Loucy (cell line): Measurements from ENCODE around the gene NRXN3.

ENCODE experiments used
- H2AFZ ChIP-seq: fragments of 200-600 bp; sonication (generic); 2 replicates; pipeline ENCODE4 v1.6.0; 2016; ENCODE audit warnings: antibody characterized with exemption, mild to moderate bottlenecking, low read length, moderate library complexity
- H3F3A ChIP-seq: fragments of 200-600 bp; 2 replicates; pipeline ENCODE4 v1.6.0; 2016; ENCODE audit warnings: antibody characterized with exemption, low read depth, mild to moderate bottlenecking
- H3K27me3 ChIP-seq: fragments of 200-600 bp; sonication (generic); 2 replicates; pipeline ENCODE4 v1.6.1; 2014; ENCODE audit warnings: low read length, mild to moderate bottlenecking; ENCODE audit not compliant: insufficient read depth, poor library complexity, severe bottlenecking
- H3K36me3 ChIP-seq: fragments of 200-600 bp; sonication (generic); 2 replicates; pipeline ENCODE4 v1.6.1; 2016; ENCODE audit warnings: low read length; ENCODE audit not compliant: insufficient read depth
- H3K4me1 ChIP-seq: fragments of 200-600 bp; sonication (generic); 2 replicates; pipeline ENCODE4 v1.5.1; 2014; ENCODE audit warnings: low read length, mild to moderate bottlenecking; ENCODE audit not compliant: insufficient read depth, poor library complexity, severe bottlenecking
- H3K4me2 ChIP-seq: fragments of 200-600 bp; sonication (generic); 2 replicates; pipeline ENCODE4 v1.6.0; 2014; ENCODE audit warnings: antibody characterized with exemption, low read length, low read depth, mild to moderate bottlenecking; ENCODE audit not compliant: poor library complexity, severe bottlenecking
- H3K4me3 ChIP-seq: fragments of 200-600 bp; sonication (generic); 2 replicates; pipeline ENCODE4 v1.5.1; 2014; ENCODE audit warnings: low read length, mild to moderate bottlenecking, mixed read lengths; ENCODE audit not compliant: poor library complexity, severe bottlenecking
- H3K79me2 ChIP-seq: fragments of 200-600 bp; sonication (generic); 2 replicates; pipeline ENCODE4 v1.6.1; 2014; ENCODE audit warnings: low read length; ENCODE audit not compliant: insufficient read depth
- H3K9ac ChIP-seq: fragments of 200-600 bp; sonication (generic); 2 replicates; pipeline ENCODE4 v1.6.0; 2014; ENCODE audit warnings: mild to moderate bottlenecking, low read depth, low read length, moderate library complexity; ENCODE audit not compliant: poor library complexity, severe bottlenecking
- H3K9me2 ChIP-seq: fragments of 200-600 bp; sonication (generic); replicated peaks from 2 replicates; pipeline ENCODE4 v1.6.1; 2016; ENCODE audit warnings: low read depth, low read length, mixed read lengths
- H3K9me3 ChIP-seq: fragments of 200-600 bp; sonication (generic); 2 replicates; pipeline ENCODE4 v1.6.1; 2014; ENCODE audit warnings: mild to moderate bottlenecking, antibody characterized with exemption, low read length, low read depth; ENCODE audit not compliant: insufficient read depth
- H4K20me1 ChIP-seq: fragments of 200-600 bp; sonication (generic); 2 replicates; pipeline ENCODE4 v1.6.0; 2014; ENCODE audit warnings: antibody characterized with exemption, low read length, mild to moderate bottlenecking; ENCODE audit not compliant: insufficient read depth, poor library complexity, severe bottlenecking
- CTCF ChIP-seq: fragments of 200-600 bp; sonication (generic); conservative IDR thresholded peaks from 2 replicates; pipeline ENCODE4 v1.5.1; 2014; ENCODE audit warnings: mild to moderate bottlenecking, antibody characterized with exemption, low read length
- EZH2phosphoT487 ChIP-seq: fragments of 200-600 bp; IDR thresholded peaks from 2 replicates; pipeline ENCODE4 v1.6.1; 2018; ENCODE audit warnings: antibody characterized with exemption, mild to moderate bottlenecking, moderate library complexity, borderline replicate concordance

Gene NRXN3

GRCh38 chr14:79417961-79418360, 1247.8 kb downstream of the NRXN3 start:
- Histone ChIP-seq H3K27me3 (no peaks in the 10 kb centered on the region), H3K9me2 (no peaks in the 10 kb centered on the region), H2AFZ (no peak overlapping the region), H3F3A (no peaks in the 10 kb centered on the region), H3K36me3 (no peaks in the 10 kb centered on the region), H3K9ac (no peak overlapping the region), H4K20me1 (no peaks in the 10 kb centered on the region), H3K79me2 (no peaks in the 10 kb centered on the region), H3K4me1 (no peaks in the 10 kb centered on the region), H3K4me2 (no peak overlapping the region), H3K4me3 (no peak overlapping the region), H3K9me3 (no peaks in the 10 kb centered on the region)
- no peak for TF ChIP-seq CTCF
- no peak for TF ChIP-seq EZH2phosphoT487

- no peak overlapping the region for H3K4me2 ChIP-seq
- H4K20me1 ChIP-seq, result no peaks in the 10 kb centered on the region
- no peak overlapping the region for H2AFZ ChIP-seq
- H3K4me3 ChIP-seq, result no peak overlapping the region
- no peaks in the 10 kb centered on the region for H3K9me3 ChIP-seq
- H3F3A ChIP-seq, result no peaks in the 10 kb centered on the region
- no peak for TF ChIP-seq CTCF
- TF ChIP-seq EZH2phosphoT487, result no peak
- H3K36me3 ChIP-seq, result no peaks in the 10 kb centered on the region
- H3K9ac ChIP-seq, result no peak overlapping the region
- H3K27me3 ChIP-seq, result no peaks in the 10 kb centered on the region
- no peaks in the 10 kb centered on the region for H3K9me2 ChIP-seq
- H3K4me1 ChIP-seq, result no peaks in the 10 kb centered on the region
- no peaks in the 10 kb centered on the region for H3K79me2 ChIP-seq
Measured at GRCh38 chr14:79418649-79419415, 1248.7 kb downstream of the NRXN3 start.

GRCh38 chr14:79419571-79420327, 1249.6 kb downstream of the NRXN3 start:
- H3K4me1 ChIP-seq, result no peaks in the 10 kb centered on the region
- H3K36me3 ChIP-seq, result no peaks in the 10 kb centered on the region
- no peaks in the 10 kb centered on the region for H3K9me2 ChIP-seq
- no peak for TF ChIP-seq EZH2phosphoT487
- no peak for TF ChIP-seq CTCF
- H3K79me2 ChIP-seq, result no peaks in the 10 kb centered on the region
- no peaks in the 10 kb centered on the region for H3F3A ChIP-seq
- H3K27me3 ChIP-seq, result no peaks in the 10 kb centered on the region
- H2AFZ ChIP-seq, result no peak overlapping the region
- no peak overlapping the region for H3K9ac ChIP-seq
- H3K9me3 ChIP-seq, result no peaks in the 10 kb centered on the region
- no peaks in the 10 kb centered on the region for H4K20me1 ChIP-seq
- no peak overlapping the region for H3K4me2 ChIP-seq
- no peak overlapping the region for H3K4me3 ChIP-seq
